HepG2 (cell line): ENCODE data around the gene IFI30. TPM values are rescaled to one million over a fixed set of nuclear protein-coding genes. Genes with fewer than 3 reads are reported as not detected.

Experiments
- ATAC-seq: fragments of 200-7000 bp; cut with Tn5 transposase; 3 replicates; pipeline ENCODE4 v1.9.1; 2020; ENCODE audit warnings: mild to moderate bottlenecking, moderate library complexity
- BruUV-seq: library from RNA; stranded (reverse); fragments of 400-500 nt; replicated peaks from 2 replicates; lab custom pipeline; 2021; lab: Mats Ljungman, UMichigan
- CTCF ChIA-PET: fragments of 300-600 bp; formaldehyde crosslinking; extraction: SDS; loops from one replicate; lab custom pipeline; 2021; ENCODE audit warnings: low total read pairs, inconsistent platforms, low intra/inter-chr PET ratio; lab: Yijun Ruan, JAX
- POLR2A ChIA-PET: fragments of 350-600 bp; sonication (Branson Sonifier 250); formaldehyde crosslinking; loops from one replicate; lab custom pipeline; 2020; ENCODE audit warnings: antibody characterized with exemption, inconsistent platforms; lab: Yijun Ruan, JAX
- DNase-seq: peaks from one replicate; pipeline ENCODE4 v3.0.0-alpha.2; 2015; ENCODE audit warnings: low spot score
- FAIRE-seq: peaks from 3 replicates; lab custom pipeline; 2011; peaks lifted over from hg19 to GRCh38; lab: Jason Lieb, UNC
- H2AFZ ChIP-seq: one replicate; pipeline ENCODE4 v1.6.1; 2011; ENCODE audit warnings: low read length, inconsistent platforms
- H3K27ac ChIP-seq: fragments of 300-600 bp; 3 replicates; pipeline ENCODE4 v1.8.0; 2011; ENCODE audit warnings: mixed run types, mild to moderate bottlenecking, mixed read lengths, low read length, inconsistent platforms; ENCODE audit not compliant: insufficient read depth; ENCODE audit errors: extremely low read length
- H3K27me3 ChIP-seq, 2 experiments: fragments of 200-600 bp in 1 of 2; 2 replicates in 1 of 2; 3 replicates in 1 of 2; pipeline versions ENCODE4 v1.6.0 to v1.8.0; 2011; ENCODE audit warnings: low read length in 2 of 2, mild to moderate bottlenecking in 2 of 2, moderate library complexity in 2 of 2, inconsistent platforms in 1 of 2; ENCODE audit not compliant: insufficient read depth in 2 of 2, control insufficient read depth in 1 of 2
- H3K36me3 ChIP-seq, 2 experiments: fragments of 200-600 bp in 1 of 2; replicated peaks in 1 of 2; 2 replicates in 1 of 2; 3 replicates in 1 of 2; pipeline versions ENCODE4 v1.5.1 to v1.8.0; 2011; ENCODE audit warnings: low read length in 2 of 2, inconsistent platforms in 1 of 2; ENCODE audit not compliant: insufficient read depth in 2 of 2, control insufficient read depth in 1 of 2
- H3K4me1 ChIP-seq: 2 replicates; pipeline ENCODE4 v1.5.1; 2012; ENCODE audit warnings: low read length, inconsistent platforms; ENCODE audit not compliant: insufficient read depth
- H3K4me2 ChIP-seq: 2 replicates; pipeline ENCODE4 v1.6.0; 2011; ENCODE audit warnings: low read depth, low read length, inconsistent platforms
- H3K4me3 ChIP-seq, 3 experiments: fragments of 200-600 bp in 1 of 3; sonication (generic), shearing (Covaris generic) in 1 of 3; replicated peaks in 1 of 3; 2 replicates each; pipeline ENCODE4 v1.5.1; 2011 to 2016; ENCODE audit warnings: low read length in 3 of 3, inconsistent platforms in 2 of 3, low read depth in 2 of 3, mild to moderate bottlenecking in 2 of 3, control low read depth in 1 of 3, mixed read lengths in 1 of 3; ENCODE audit not compliant: insufficient read depth in 1 of 3
- H3K79me2 ChIP-seq: one replicate; pipeline ENCODE4 v1.6.1; 2011; ENCODE audit warnings: low read length, inconsistent platforms; ENCODE audit not compliant: insufficient read depth
- H3K9ac ChIP-seq: 2 replicates; pipeline ENCODE4 v1.6.0; 2011; ENCODE audit warnings: mild to moderate bottlenecking, low read depth, low read length, inconsistent platforms; ENCODE audit not compliant: insufficient read depth
- H3K9me3 ChIP-seq: 2 replicates; pipeline ENCODE4 v1.5.1; 2012; ENCODE audit warnings: mild to moderate bottlenecking, low read length
- H4K20me1 ChIP-seq: 2 replicates; pipeline ENCODE4 v1.6.0; 2011; ENCODE audit warnings: inconsistent platforms, mild to moderate bottlenecking, low read length, moderate library complexity; ENCODE audit not compliant: insufficient read depth
- ARNT2 ChIP-seq: sonication (generic); formaldehyde crosslinking; IDR thresholded peaks from 2 replicates; pipeline ENCODE4 v1.8.0; 2022; ENCODE audit warnings: mild to moderate bottlenecking, low read depth, missing genetic modification reagents, moderate library complexity
- BHLHE40 ChIP-seq: IDR thresholded peaks from 2 replicates; pipeline ENCODE4 v1.6.1; 2011; ENCODE audit warnings: low read length, improper control_type of control experiment
- FOSL1 ChIP-seq: sonication (generic); formaldehyde crosslinking; IDR thresholded peaks from 2 replicates; pipeline ENCODE4 v1.9.0; 2021; ENCODE audit warnings: missing genetic modification reagents, borderline replicate concordance
- GFI1 ChIP-seq: sonication (generic); formaldehyde crosslinking; IDR thresholded peaks from 2 replicates; pipeline ENCODE4 v1.5.0; 2020; ENCODE audit warnings: missing genetic modification reagents, mild to moderate bottlenecking, borderline replicate concordance
- GLI4 ChIP-seq: sonication (generic); formaldehyde crosslinking; IDR thresholded peaks from 2 replicates; pipeline ENCODE4 v1.5.1; 2020; ENCODE audit warnings: missing genetic modification reagents, mild to moderate bottlenecking, moderate library complexity, borderline replicate concordance
- HMG20A ChIP-seq: IDR thresholded peaks from 2 replicates; pipeline ENCODE4 v1.6.1; 2016; ENCODE audit warnings: borderline replicate concordance
- NFE2 ChIP-seq: sonication (generic); formaldehyde crosslinking; IDR thresholded peaks from 2 replicates; pipeline ENCODE4 v1.4.0; 2020; ENCODE audit warnings: missing genetic modification reagents
- NR2F6 ChIP-seq, 2 experiments: IDR thresholded peaks; 2 replicates each; pipeline ENCODE4 v1.6.1; 2016; ENCODE audit warnings: antibody characterized with exemption in 1 of 2, mild to moderate bottlenecking in 1 of 2
- PITX1 ChIP-seq: sonication (generic); formaldehyde crosslinking; IDR thresholded peaks from 2 replicates; pipeline ENCODE4 v1.5.1; 2020; ENCODE audit warnings: mild to moderate bottlenecking, missing genetic modification reagents
- RARA ChIP-seq: IDR thresholded peaks from 2 replicates; pipeline ENCODE4 v1.6.1; 2016; ENCODE audit warnings: missing genetic modification reagents, missing compliant biosample characterization
- SMARCE1 ChIP-seq: fragments of 450-650 bp; IDR thresholded peaks from 2 replicates; pipeline ENCODE4 v1.6.1; 2017; ENCODE audit warnings: borderline replicate concordance
- TGIF2 ChIP-seq: IDR thresholded peaks from 2 replicates; pipeline ENCODE4 v1.6.1; 2016; ENCODE audit warnings: control low read depth, missing compliant biosample characterization
- ZBTB20 ChIP-seq: sonication (generic); formaldehyde crosslinking; IDR thresholded peaks from 2 replicates; pipeline ENCODE4 v1.8.1; 2023; ENCODE audit warnings: missing genetic modification reagents, low read depth, mild to moderate bottlenecking, borderline replicate concordance
- ZNF18 ChIP-seq: sonication (generic); formaldehyde crosslinking; IDR thresholded peaks from 2 replicates; pipeline ENCODE4 v1.8.0; 2022; ENCODE audit warnings: mild to moderate bottlenecking, missing genetic modification reagents; ENCODE audit not compliant: insufficient replicate concordance
- ZNF687 ChIP-seq: sonication (generic); formaldehyde crosslinking; IDR thresholded peaks from 2 replicates; pipeline ENCODE4 v1.5.1; 2020; ENCODE audit warnings: mild to moderate bottlenecking, missing genetic modification reagents, moderate library complexity
- ZNF841 ChIP-seq: sonication (generic); formaldehyde crosslinking; IDR thresholded peaks from 2 replicates; pipeline ENCODE4 v1.8.1; 2023; ENCODE audit warnings: missing genetic modification reagents, borderline replicate concordance
- WGBS: methylation state at CpG from one replicate; pipeline ENCODE4 v1.1.6; 2017; ENCODE audit warnings: low lambda C conversion rate; 5-methylcytosine and 5-hydroxymethylcytosine counted together
- in situ Hi-C: cut with HindIII; loops from 2 replicates; pipeline ENCODE4 v1.10.0; 2017; ENCODE audit warnings: low pct_unique_long_range_greater_than_20kb; ENCODE audit not compliant: extremely low pct_ligation_motif_present
- intact Hi-C: fragments of 100-400 bp; cut with micrococcal nuclease; formaldehyde crosslinking; loops from one replicate; pipeline ENCODE4 v1.10.0; 2022; ENCODE audit not compliant: unreplicated experiment
- polyA plus RNA-seq, 8 experiments: library from polyadenylated mRNA; depleted of rRNA in 3 of 8; stranded (reverse) in 7 of 8; unstranded in 1 of 8; fragments of >200 nt; fragmentation: Illumina TruSeq in 4 of 8; extraction: Trizol in 4 of 8; gene quantifications; 2 replicates each; pipeline versions ENCODE4 v1.2.1 to v1.2.3, GENCODE V29; 2011 to 2016; ENCODE audit warnings: low read depth in 4 of 8, missing spikeins in 1 of 8, mixed read lengths in 1 of 8; ENCODE audit not compliant: insufficient read depth in 1 of 8
- total RNA-seq, 5 experiments: library from RNA; depleted of rRNA; stranded (reverse); fragments of >200 nt; fragmentation: Illumina TruSeq; extraction: Trizol; gene quantifications; 2 replicates each; pipeline ENCODE4 v1.2.3, GENCODE V29; 2016; ENCODE audit warnings: low read depth in 1 of 5

IFI30 gene
- total and polyA plus RNA-seq, 2 of the 13 experiments (the other 11 are each of a cell fraction or from before 2014, with no cell fraction given): 25.0 to 79.4 TPM

GRCh38 chr19:18223860-18224524 is 50.4 kb downstream of the IFI30 start:
- H3K9ac ChIP-seq: peak overlapping the region; percentile 67
- ChIA-PET POLR2A (interaction anchor here (0.6 to 1.8 kb wide), 20 partner anchors 9 to 429 kb away, joined by 3 to 16 read pairs (median 5); partner anchors contain the start of genes B3GNT3, GDF15, IQCN and JUND), CTCF (no interaction called here)
- no peaks in the 10 kb centered on the region for H4K20me1 ChIP-seq
- BruUV-seq: no TSS peak
- H3K9me3 ChIP-seq: no peaks in the 10 kb centered on the region
- H3K79me2 ChIP-seq: no peaks in the 10 kb centered on the region
- 2% methylated on average over 37 of the region's 39 CpGs for WGBS
- ATAC-seq: peak; percentile 35
- no peaks in the 10 kb centered on the region for H3K36me3 ChIP-seq
- H3K4me2 ChIP-seq: peak overlapping the region; percentile 95
- peak; percentile 63 for DNase-seq
- in situ Hi-C loops: no loop called here
- peaks cover 1 to 11% of the 10 kb centered on the region in 2 experiments; a peak in 2 of 5 replicates for H3K27me3 ChIP-seq
- peak overlapping the region; percentile 52 to 80 (median 58) for H3K4me3 ChIP-seq
- peaks cover 51% of the 10 kb centered on the region for H3K4me1 ChIP-seq
- H3K27ac ChIP-seq: peak overlapping the region; percentile 65
- peak overlapping the region; percentile 85 for H2AFZ ChIP-seq
- intact Hi-C loops: loop anchor here (1.0 kb wide), 1 partner anchor 20 kb away; the partner anchor contains the start of gene RAB3A
- FAIRE-seq: no peak
- TF ChIP-seq RARA (peak; percentile 47; the same call in 1 of the 2 replicates), FOSL1 (no peak), ARNT2 (CRISPR knock-in tag) (no peak), TGIF2 (CRISPR knock-in tag) (no peak), PITX1 (CRISPR knock-in tag) (peak; percentile 71; the same call in 1 of the 2 replicates), ZBTB20 (CRISPR knock-in tag) (no peak), GLI4 (no peak), NFE2 (CRISPR knock-in tag) (no peak), ZNF18 (CRISPR knock-in tag) (peak; percentile 36), SMARCE1 (no peak), NR2F6 (IDR thresholded peaks at IDR 0.05) (peak; percentile 96), NR2F6 (CRISPR knock-in tag; IDR thresholded peaks at IDR 0.05) (peak; percentile 88), HMG20A (CRISPR knock-in tag) (no peak), BHLHE40 (no peak), ZNF687 (CRISPR knock-in tag) (peak; percentile 86), ZNF841 (CRISPR knock-in tag) (no peak), GFI1 (CRISPR knock-in tag) (peak; percentile 31; the same call in 1 of the 2 replicates)
